ENCODE data around the gene ADD1.
A peak's percentile ranks its signal among the peaks of the same experiment; 100 is the strongest.

Gene ADD1

DNA sequence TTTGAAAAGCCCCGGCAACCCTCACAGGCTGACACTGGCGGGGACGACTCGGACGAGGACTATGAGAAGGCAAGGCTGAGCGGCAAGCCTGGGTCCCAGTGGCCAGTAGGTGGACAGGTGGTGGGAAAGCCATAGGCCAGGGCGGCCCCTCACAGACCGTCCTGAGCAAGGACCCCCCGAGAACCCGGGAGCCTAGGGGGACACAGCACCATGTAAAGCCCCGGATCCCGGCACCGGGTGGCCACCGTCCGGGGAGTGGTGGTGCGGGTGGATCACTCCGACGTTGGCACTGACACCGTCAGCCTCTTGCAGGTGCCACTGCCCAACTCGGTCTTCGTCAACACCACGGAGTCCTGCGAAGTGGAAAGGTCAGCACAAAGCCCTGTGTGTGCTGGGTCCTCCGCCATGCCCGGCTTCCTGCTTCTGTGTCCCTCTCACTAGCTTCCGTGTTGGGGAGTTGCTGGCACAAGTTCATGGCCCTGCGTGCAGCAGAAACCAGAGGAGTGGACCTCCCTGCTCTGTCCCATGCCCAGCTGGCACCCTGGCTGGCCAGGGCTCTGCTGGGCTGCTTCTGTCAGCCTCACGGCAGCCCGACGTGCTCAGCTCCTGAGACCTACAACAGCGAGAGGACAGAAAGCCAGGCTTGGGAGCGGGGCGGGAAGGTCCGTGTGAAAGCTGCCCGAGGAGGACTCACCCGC lies 11.9 kb upstream of the ADD1 start:
- TF ChIP-seq, protein P1, sequence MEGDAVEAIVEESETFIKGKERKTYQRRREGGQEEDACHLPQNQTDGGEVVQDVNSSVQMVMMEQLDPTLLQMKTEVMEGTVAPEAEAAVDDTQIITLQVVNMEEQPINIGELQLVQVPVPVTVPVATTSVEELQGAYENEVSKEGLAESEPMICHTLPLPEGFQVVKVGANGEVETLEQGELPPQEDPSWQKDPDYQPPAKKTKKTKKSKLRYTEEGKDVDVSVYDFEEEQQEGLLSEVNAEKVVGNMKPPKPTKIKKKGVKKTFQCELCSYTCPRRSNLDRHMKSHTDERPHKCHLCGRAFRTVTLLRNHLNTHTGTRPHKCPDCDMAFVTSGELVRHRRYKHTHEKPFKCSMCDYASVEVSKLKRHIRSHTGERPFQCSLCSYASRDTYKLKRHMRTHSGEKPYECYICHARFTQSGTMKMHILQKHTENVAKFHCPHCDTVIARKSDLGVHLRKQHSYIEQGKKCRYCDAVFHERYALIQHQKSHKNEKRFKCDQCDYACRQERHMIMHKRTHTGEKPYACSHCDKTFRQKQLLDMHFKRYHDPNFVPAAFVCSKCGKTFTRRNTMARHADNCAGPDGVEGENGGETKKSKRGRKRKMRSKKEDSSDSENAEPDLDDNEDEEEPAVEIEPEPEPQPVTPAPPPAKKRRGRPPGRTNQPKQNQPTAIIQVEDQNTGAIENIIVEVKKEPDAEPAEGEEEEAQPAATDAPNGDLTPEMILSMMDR (IDR thresholded peaks at IDR 0.05; ENCODE audit: control extremely low read depth, extremely low read depth, low read depth, missing control alignments): no peak
- DNase-seq (ENCODE audit: extremely low spot score): no peak
- POLR2A ChIA-PET: no interaction called here
- CTCF ChIA-PET: interaction anchor here (1.0 to 1.4 kb wide), 4 partner anchors 8 to 124 kb away, joined by 3 to 4 read pairs (median 3); no protein-coding TSS in a partner anchor

DNA sequence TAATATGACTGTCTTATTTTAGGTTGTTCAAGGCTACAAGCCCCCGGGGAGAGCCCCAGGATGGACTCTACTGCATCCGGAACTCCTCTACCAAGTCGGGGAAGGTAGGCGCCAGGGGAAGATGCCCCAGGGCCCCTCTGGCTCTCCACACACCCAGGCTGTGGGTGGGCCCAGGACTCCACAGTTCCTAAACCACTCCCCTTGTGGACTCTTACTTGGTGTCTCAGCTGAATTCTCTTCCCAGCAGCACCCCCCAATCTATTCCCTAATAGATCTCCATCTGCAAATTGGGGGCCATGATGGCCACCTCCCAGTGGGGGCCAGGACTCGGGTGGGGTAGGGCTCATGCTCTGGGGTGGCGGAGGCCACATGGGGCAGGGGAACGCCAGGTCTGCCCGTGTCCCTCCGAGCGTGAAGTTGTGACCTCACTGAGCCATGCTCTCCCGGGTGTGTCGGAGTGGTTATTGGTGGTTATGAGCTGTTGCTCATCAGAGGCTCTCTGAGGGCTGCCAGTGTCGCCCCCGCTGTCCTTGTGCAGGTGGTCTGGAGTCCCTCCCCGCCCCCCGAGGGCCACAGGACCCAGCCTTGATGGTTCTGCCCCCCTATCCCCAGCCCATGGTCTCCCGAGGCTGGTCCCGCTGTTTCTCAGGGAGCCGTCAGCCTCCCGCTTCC lies 11.2 kb upstream of the ADD1 start:
- ChIA-PET CTCF (interaction anchor here (1.0 to 1.4 kb wide), 4 partner anchors 9 to 123 kb away, joined by 3 to 4 read pairs (median 3); no protein-coding TSS in a partner anchor), POLR2A (no interaction called here)
- peak; percentile 85 for DNase-seq (ENCODE audit: extremely low spot score)
- TF ChIP-seq, protein P1 (IDR thresholded peaks at IDR 0.05; ENCODE audit: control extremely low read depth, extremely low read depth, low read depth, missing control alignments): no peak

DNA sequence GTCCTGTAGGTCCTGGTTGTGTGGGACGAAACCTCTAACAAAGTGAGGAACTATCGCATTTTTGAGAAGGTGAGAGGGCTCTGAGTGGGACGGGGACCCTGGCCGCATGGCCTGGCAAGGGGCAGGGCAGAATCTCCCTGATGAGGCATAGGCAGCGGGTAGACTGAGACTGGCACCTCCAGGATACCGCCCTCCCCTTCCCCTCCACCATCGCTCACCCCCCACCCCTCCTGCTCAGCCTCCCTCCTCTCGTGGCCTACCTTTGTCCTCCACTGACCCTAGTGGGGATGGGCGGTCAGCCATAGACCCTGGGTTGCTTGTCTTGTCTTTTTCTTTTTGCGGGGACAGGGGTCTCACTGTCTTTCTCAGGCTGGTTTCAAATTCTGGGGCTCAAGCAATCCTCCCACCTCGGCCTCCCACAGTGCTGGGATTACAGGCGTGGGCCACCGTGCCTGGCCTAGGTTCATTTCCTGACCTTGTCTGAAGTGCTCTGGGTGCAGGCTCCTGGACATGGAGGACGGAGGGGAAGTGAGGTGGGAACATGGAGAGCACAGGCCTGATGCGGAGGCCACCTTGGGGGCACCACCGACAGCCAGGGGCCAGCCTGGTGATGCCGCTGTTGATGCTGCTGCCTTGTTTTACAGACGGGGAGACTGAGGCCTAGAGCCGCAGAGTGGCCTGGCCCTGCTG lies 10.5 kb upstream of the ADD1 start:
- ChIA-PET POLR2A (no interaction called here), CTCF (interaction anchor here (1.0 to 1.4 kb wide), 2 partner anchors 9 to 18 kb away, joined by 3 read pairs; no protein-coding TSS in a partner anchor)
- DNase-seq (ENCODE audit: extremely low spot score): no peak
- TF ChIP-seq, protein P1 (IDR thresholded peaks at IDR 0.05; ENCODE audit: control extremely low read depth, extremely low read depth, low read depth, missing control alignments): no peak

DNA sequence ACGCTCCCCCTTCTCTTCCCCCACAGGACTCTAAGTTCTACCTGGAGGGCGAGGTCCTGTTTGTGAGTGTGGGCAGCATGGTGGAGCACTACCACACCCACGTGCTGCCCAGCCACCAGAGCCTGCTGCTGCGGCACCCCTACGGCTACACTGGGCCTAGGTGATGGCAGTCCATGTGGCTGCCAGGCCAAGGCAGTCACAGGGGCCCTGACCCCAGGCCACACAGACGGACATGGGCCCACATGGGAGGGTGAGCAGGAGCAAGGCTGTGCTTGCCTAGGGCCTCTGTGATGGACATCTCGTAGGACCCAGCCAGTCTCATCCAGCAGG lies 10.0 kb upstream of the ADD1 start:
- DNase-seq (ENCODE audit: extremely low spot score): no peak
- ChIA-PET POLR2A (no interaction called here), CTCF (interaction anchor here (0.8 kb wide), 1 partner anchor 30 kb away, joined by 3 read pairs; no protein-coding TSS in a partner anchor)
- TF ChIP-seq, protein P1 (IDR thresholded peaks at IDR 0.05; ENCODE audit: control extremely low read depth, extremely low read depth, low read depth, missing control alignments): no peak

DNA sequence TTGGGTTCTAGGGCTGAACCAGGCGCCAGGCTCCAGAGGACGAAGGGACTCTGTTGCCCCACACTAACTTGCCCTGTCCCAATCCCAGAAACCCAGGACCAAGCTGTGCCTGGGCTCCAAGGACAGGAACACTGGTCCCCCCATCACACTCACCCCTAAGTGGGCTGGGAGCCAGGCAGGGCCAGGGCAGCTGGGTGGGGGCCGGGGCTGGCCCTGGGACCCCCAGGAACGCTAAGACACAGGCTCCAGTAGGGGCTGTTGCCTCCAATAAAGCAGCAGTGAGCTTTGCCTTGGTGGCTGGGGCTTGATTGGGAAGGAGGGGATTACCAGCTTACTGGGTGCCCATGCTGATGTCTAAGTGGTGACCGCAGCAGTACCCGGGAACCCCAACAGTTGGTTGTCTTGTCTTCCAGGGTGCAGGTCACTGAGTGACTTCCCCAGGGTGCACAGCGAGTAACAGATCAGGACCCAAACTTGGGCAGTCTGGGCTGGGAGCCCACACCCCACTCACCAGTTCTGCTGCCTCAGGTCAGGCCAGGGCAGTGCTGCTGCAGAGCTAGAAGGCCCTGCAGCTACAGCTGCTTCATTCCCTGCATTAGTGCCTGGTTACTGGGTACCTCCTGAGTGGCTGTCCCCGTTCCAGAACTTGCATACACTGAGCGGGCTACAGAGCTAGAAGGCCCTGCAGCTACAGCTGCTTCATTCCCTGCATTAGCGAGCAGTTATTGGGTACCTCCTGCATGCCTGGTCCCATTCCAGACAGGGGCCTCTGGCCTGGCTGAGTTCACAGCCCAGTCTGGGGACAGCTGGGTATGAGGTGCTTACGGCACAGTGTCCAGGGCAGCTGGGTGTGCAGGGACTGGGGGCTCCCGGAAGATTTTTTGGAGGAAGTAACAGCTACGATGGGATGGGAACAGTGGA lies 9.4 kb upstream of the ADD1 start:
- no peak for DNase-seq (ENCODE audit: extremely low spot score)
- ChIA-PET POLR2A (no interaction called here), CTCF (interaction anchor here (0.7 to 2.5 kb wide), 5 partner anchors 13 to 72 kb away, joined by 3 to 12 read pairs (median 3); no protein-coding TSS in a partner anchor)
- TF ChIP-seq, protein P1 (IDR thresholded peaks at IDR 0.05; ENCODE audit: control extremely low read depth, extremely low read depth, low read depth, missing control alignments): no peak

Measured in GM10248 (cell line).